Measurements from ENCODE around the gene PPP4R3A.
"Not testable (repeated sequence)": the region's sequence is repeated elsewhere in the genome, so short reads cannot be mapped to it uniquely, and the experiment has no call there.

The PPP4R3A gene

DNA sequence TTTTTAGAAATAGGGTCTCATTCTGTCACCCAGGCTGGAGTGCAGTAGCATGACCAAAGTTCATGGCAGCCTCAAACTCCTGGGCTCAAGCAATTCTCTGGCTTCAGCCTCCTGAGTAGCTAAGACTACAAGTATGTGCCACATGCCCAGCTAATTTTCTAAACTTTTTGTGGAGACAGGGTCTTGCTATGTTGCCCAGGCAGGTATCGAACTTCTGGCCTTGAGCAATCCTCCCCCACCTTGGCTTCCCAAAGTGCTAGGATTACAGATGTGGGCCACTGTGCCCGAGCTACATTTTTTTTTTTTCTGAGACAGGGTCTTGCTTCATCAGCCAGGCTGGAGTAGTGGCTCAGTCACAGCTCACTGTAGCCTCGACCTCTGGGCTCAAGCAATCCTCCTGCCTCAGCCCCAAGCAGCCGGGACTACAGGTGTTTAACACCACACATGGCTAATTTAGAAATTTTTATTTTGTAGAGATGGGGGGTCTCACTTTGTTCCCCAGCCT, 7.1 kb downstream of the PPP4R3A start:
- DNase-seq (ENCODE audit: low read depth): no peak

DNA sequence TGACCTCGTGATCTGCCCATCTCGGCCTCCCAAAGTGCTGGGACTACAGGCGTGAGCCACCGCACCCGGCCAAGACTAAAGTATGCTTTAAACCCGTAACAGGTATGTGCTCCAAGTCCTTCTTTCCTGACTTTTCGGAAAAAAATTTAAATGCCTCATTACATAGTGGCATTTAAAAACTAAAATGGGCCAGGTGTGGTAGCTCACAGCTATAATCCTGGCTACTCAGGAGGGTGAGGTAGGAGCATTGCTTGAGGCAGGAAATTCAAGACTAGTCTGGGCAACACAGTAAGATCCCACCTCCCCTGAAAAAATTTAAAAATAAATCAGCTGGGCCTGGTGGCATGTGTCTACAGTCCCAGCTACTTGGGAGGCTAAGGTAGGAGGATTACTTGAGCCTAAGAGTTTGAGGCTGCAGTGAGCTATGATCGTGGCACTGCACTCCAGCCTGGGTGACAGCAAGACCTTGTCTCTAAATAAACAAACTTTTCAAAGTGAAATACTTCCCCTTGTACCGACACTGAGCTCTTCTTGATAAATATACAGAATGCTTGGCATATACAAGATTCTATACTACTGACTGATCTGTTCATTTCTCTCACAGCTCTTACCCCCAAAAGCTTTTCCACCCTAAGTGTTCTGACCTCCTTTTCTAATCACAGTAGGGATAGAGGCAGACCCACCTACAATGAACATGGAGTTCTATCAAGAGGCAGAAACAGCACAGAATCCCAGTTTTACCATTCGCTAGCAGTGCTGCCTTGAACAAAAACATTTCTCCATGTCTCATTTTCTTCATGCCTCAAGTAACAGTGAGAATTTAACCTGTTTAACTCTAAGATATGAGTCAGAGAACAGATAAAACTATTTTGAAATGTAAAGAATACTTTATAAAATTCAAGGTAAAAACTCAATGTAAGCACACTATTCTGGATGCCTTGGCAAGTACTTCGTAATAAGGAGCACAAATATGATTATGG, 7.9 kb downstream of the PPP4R3A start:
- no peak for DNase-seq (ENCODE audit: low read depth)

DNA sequence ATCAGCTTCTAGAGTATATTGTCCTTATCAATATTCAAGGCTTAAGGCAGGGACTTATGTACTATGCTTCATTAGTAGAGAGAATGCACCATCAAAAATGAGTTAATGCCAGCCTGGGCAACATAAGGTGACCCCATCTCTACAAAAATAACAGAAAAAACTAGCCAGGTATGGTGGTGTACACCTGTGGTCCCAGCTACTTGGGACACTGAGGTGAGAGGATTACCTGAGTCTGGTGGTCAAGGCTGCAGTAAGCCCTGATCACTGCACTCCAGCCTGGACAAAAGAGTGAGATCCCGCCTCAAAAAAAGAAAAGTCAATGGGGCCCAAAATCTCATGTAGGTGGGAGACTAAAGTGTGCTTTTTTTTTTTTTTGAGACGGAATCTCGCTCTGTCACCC, 8.8 kb downstream of the PPP4R3A start:
- no peak for DNase-seq (ENCODE audit: low read depth)

DNA sequence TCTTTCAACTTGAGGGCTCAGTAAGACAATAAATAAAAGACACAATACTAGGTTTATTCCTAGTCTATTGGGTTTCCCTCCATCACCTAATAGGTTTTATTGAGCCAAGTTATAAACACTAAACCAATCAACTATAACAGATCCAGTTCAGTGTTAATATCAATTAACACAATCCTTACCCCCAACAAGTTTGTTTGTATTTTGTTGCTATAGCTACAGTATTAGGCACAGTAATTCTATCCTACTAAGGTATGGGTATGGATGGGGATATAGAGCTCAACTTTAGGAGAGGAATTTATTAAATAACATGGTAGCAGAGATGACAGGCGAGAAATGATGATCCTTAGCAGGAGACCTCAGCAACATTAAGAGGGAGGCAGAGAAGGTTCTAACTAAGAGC, 13.3 kb downstream of the PPP4R3A start:
- DNase-seq (ENCODE audit: low read depth): no peak

DNA sequence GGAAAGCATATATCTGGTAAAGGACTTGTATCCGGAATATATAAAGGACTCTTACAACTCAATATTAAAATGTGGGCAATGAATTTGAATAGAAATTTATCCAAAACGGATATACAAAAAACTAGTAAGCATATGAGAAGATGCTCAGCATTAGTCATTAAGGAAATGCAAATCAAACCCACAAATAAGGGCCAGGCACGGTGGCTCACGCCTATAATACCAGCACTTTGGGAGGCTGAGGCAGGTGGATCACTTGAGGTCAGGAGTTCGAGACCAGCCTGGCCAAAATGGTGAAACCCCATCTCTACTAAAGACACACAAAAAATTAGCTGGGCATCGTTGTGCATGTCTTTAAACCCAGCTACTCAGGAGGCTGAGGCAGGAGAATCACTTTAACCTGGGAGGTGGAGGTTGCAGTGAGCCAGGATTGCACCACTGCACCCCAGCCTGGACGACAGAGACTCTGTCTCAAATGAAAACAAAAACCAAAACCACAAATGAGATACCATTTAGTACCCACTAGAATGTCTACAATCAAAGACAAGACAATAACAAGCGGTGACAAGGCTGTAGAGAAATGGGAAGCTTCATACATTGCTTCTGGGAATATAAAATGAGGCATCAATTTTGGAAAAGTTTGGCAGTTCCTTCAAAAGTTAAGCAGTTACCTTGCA, 15.6 kb downstream of the PPP4R3A start:
- not testable (repeated sequence) for DNase-seq (ENCODE audit: low read depth)

- no peak for DNase-seq (ENCODE audit: low read depth)
These were observed 16.9 kb downstream of the PPP4R3A start for GRCh38 chr14:91493169-91493568.

GRCh38 chr14:91484744-91485143, 25.4 kb downstream of the PPP4R3A start:
- no peak for DNase-seq (ENCODE audit: low read depth)

DNA sequence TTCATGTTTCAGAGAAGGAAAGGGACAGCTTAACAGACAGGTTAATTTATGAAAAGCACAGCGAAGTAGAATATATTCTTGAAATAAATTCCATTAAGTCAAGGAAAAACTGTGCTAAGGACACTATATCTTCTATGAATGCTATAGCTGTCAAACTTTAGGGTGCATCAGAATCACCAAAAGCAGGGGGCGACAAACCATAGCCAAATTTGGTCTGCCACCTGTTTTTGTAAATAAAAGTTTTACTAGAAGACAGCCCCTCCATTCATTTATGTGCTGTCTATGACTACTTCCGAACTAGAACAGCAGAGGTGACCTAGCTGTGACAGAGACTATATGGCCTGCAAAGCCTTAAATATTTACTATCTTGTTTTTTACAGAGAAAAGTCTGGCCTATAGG, 25.9 kb downstream of the PPP4R3A start:
- no peak for DNase-seq (ENCODE audit: low read depth)

GRCh38 chr14:91482263-91483013, 27.7 kb downstream of the PPP4R3A start:
- DNase-seq (ENCODE audit: low read depth): no peak

GRCh38 chr14:91477388-91477787, 32.7 kb downstream of the PPP4R3A start:
- DNase-seq (ENCODE audit: low read depth): no peak

- DNase-seq (ENCODE audit: low read depth): no peak
These were observed 37.1 kb downstream of the PPP4R3A start for GRCh38 chr14:91473046-91473445.

- no peak for DNase-seq (ENCODE audit: low read depth)
These were observed 39.9 kb downstream of the PPP4R3A start for GRCh38 chr14:91470216-91470615.

DNA sequence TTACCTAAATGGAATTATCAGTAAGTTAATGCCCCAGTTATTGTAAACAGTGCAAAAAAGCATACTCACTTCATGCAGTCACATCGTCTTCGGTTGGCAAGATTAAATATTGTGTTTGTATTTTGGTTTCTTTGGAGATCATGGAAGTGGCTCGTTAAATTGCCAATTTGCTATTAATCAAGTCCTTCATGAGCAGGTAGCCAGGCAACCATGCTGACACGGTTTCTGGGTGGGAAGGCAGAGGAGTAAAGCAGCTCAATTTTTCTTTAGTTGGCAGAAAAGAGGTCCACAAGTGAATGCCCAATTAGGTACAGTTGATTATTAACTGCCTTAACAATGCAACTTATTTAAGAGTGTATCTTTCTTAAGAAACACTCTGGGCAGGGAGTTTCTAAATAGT, 43.9 kb downstream of the PPP4R3A start:
- no peak for DNase-seq (ENCODE audit: low read depth)

DNA sequence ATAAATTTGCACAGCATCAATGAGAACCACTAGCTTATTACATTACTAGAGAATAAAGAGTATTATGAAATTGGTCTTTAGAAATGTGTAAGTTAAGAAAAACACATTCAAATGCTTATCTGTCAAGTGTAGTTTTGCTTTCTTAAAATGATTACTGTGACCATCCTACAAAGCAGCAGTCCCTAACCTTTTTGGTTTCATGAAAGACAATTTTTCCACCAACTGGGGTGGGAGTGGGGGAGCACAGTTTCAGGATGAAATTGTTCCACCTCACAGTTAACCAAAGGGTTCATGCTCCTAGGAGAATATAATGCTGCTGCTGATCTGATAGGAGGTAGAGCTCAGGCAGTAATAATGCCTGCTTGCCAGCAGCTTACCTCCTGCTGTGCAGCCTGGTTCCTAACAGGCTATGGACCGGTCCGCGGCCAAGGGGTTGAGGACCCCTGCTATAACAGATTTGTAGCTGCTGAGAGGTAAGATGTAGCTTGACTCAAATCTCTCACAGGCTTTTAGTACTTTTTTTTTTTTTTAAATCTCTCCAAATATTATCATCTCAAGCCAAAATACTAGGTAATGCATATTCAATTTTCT, 45.4 kb downstream of the PPP4R3A start:
- no peak for DNase-seq (ENCODE audit: low read depth)

GRCh38 chr14:91458612-91459011, 51.5 kb downstream of the PPP4R3A start:
- no peak for DNase-seq (ENCODE audit: low read depth)

GRCh38 chr14:91456283-91456682, 53.8 kb downstream of the PPP4R3A start:
- DNase-seq (ENCODE audit: low read depth): no peak

DNA sequence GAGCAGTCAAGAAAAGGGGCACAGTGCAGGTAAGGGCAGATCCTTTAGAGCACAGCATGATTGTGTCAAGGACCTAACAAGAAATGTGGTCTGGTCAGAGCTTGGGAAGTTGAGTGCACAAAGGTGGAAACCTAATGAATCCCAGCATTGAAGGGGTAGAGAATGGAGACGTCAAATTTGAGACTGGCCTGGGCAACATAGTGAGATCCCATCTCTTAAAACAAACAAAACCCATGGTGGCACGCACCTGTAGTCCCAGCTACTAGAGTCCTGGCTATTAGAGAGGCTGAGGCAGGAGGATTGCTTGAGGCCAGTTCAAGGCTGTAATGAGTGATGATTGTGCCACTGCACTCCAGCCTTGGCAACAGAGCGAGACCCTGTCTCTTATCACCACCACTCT, 55.5 kb downstream of the PPP4R3A start:
- DNase-seq (ENCODE audit: low read depth): no peak

- DNase-seq (ENCODE audit: low read depth): no peak
These were observed 56.0 kb downstream of the PPP4R3A start for GRCh38 chr14:91454155-91454554.

- no peak for DNase-seq (ENCODE audit: low read depth)
These were observed 56.4 kb downstream of the PPP4R3A start for GRCh38 chr14:91453744-91454143.

DNA sequence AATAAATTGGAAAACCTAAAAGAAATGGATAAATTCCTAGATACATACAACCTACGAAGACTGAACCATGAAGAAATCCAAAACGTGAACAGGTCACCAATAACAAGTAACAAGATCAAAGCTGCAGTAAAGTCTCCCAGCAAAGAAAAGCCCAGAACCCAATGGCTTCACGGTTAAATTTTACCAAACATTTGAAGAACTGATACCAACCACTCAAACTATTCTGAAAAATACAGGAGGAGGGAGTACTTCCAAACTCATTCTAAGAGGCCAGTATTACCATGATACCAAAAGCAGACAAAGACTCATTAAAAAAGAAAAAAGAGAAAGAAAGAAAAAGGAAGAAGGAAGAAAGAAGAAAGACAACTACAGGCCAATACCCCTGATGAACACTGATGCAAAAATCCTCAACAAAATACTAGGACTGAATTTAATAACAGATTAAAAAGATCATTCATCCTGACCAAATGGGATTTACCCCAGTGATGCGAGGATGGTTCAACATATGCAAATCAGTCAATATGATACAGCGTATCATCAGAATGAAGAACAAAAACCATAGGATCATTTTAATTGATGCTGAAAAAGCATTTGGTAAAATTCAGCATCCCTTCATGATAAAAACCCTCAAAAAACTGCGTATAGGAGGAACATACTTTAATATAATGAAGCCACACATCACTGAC, 65.6 kb downstream of the PPP4R3A start:
- no peak for DNase-seq (ENCODE audit: low read depth)

- DNase-seq (ENCODE audit: low read depth): no peak
These were observed 70.8 kb downstream of the PPP4R3A start for GRCh38 chr14:91439345-91439744.

All from stimulated activated CD4-positive, alpha-beta T cell treated with anti-CD3 and anti-CD28 coated beads, Interleukin-2, amount 100 ng/mL, for 4 hours (primary cell).